ENCODE data around the gene TRIM9. TPM values are rescaled to one million over a fixed set of nuclear protein-coding genes. Genes with fewer than 3 reads are reported as not detected.

Gene TRIM9
- total and polyA plus RNA-seq, 9 of the 15 experiments (the other 6 are each of a cell fraction or from before 2014, with no cell fraction given): 0.03 to 0.15 (median 0.04) TPM; not detected in 4

DNA sequence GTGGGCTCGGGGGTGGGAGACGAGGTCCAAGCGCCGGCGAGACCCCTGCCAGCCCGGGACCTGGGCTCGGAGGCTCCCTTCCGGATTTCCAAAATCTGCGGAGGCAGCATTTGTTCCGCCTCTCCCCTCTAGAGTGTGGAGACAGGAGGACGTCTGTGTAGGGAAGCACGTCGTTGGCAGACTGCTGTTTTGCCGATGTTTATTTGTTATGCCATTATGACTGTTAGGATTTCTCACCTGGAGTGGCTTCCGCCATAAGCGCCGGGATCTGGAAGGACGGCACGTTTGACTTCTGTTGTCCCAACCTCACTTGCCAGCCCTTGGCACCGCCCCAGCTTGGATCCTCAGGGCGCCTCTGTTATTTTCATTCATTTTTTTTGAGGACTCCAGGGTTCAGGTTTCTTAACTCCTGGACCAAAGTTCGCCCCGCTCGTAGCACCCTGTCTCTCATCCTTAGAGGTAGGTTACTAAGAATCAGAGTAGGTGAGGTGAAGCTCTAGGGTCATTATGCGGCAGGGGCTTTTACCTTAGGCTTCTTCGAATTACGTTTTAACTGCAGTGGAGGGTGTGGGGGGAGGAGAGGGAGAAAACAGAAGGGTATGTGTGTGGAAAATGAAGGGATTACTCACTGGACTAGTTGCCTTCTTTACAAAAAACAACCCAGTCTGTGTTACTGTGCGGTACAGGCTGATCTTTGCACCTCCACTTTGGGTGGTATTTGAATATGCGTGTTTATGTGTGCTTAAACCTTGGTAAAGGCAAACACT lies 150.1 kb downstream of the TRIM9 start (continued):
- TF ChIP-seq C11orf30 (IDR thresholded peaks at IDR 0.05; ENCODE audit: low read depth) (peak; percentile 75), MAFG (tag; conservative IDR thresholded peaks at IDR 0.05) (peak; percentile 39; the same call in 1 of the 2 replicates), MAFK (IDR thresholded peaks at IDR 0.05; ENCODE audit: low read length) (0 out of 2 replicates have a peak, but pooled peaks have one; percentile 14), FOS (IDR thresholded peaks at IDR 0.05; ENCODE audit: extremely low read depth, insufficient read length) (no peak), ZNF384 (IDR thresholded peaks at IDR 0.05; ENCODE audit: low read depth, low read length) (no peak), IRF2 (CRISPR knock-in tag; IDR thresholded peaks at IDR 0.05) (no peak), PRPF4 (IDR thresholded peaks at IDR 0.05; ENCODE audit: insufficient read depth, low read depth, low read length, poor library complexity, severe bottlenecking) (no peak), ZNF146 (CRISPR knock-in tag; IDR thresholded peaks at IDR 0.05; ENCODE audit: unreplicated experiment) (no peak), ATF1 (CRISPR knock-in tag; IDR thresholded peaks at IDR 0.05) (no peak), ATF1 (tag; IDR thresholded peaks at IDR 0.05) (0 out of 2 replicates have a peak, but pooled peaks have one; percentile 15), MED1 (CRISPR knock-in tag; IDR thresholded peaks at IDR 0.05; ENCODE audit: borderline replicate concordance) (no peak), CBX2 (IDR thresholded peaks at IDR 0.05; ENCODE audit: insufficient read depth, low read length, poor library complexity, severe bottlenecking) (no peak), ZNF316 (IDR thresholded peaks at IDR 0.05) (peak; percentile 71), SRSF7 (optimal IDR thresholded peaks at IDR 0.05; ENCODE audit: low read depth, low read length) (no peak), ZNF134 (CRISPR knock-in tag; conservative IDR thresholded peaks at IDR 0.05) (no peak), SMAD3 (CRISPR knock-in tag; conservative IDR thresholded peaks at IDR 0.05) (no peak), HDAC1 (IDR thresholded peaks at IDR 0.05) (no peak), DACH1 (IDR thresholded peaks at IDR 0.05; ENCODE audit: partially characterized antibody) (no peak), COPS2 (conservative IDR thresholded peaks at IDR 0.05) (no peak), RBM34 (IDR thresholded peaks at IDR 0.05; ENCODE audit: borderline replicate concordance, insufficient read depth, low read length) (no peak)
- TF ChIP-seq, protein P1, sequence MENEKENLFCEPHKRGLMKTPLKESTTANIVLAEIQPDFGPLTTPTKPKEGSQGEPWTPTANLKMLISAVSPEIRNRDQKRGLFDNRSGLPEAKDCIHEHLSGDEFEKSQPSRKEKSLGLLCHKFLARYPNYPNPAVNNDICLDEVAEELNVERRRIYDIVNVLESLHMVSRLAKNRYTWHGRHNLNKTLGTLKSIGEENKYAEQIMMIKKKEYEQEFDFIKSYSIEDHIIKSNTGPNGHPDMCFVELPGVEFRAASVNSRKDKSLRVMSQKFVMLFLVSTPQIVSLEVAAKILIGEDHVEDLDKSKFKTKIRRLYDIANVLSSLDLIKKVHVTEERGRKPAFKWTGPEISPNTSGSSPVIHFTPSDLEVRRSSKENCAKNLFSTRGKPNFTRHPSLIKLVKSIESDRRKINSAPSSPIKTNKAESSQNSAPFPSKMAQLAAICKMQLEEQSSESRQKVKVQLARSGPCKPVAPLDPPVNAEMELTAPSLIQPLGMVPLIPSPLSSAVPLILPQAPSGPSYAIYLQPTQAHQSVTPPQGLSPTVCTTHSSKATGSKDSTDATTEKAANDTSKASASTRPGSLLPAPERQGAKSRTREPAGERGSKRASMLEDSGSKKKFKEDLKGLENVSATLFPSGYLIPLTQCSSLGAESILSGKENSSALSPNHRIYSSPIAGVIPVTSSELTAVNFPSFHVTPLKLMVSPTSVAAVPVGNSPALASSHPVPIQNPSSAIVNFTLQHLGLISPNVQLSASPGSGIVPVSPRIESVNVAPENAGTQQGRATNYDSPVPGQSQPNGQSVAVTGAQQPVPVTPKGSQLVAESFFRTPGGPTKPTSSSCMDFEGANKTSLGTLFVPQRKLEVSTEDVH (IDR thresholded peaks at IDR 0.05; ENCODE audit: low read depth, partially characterized antibody): no peak
- TF ChIP-seq, protein P2, sequence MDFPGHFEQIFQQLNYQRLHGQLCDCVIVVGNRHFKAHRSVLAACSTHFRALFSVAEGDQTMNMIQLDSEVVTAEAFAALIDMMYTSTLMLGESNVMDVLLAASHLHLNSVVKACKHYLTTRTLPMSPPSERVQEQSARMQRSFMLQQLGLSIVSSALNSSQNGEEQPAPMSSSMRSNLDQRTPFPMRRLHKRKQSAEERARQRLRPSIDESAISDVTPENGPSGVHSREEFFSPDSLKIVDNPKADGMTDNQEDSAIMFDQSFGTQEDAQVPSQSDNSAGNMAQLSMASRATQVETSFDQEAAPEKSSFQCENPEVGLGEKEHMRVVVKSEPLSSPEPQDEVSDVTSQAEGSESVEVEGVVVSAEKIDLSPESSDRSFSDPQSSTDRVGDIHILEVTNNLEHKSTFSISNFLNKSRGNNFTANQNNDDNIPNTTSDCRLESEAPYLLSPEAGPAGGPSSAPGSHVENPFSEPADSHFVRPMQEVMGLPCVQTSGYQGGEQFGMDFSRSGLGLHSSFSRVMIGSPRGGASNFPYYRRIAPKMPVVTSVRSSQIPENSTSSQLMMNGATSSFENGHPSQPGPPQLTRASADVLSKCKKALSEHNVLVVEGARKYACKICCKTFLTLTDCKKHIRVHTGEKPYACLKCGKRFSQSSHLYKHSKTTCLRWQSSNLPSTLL (IDR thresholded peaks at IDR 0.05): no peak
- TF ChIP-seq, protein P3, sequence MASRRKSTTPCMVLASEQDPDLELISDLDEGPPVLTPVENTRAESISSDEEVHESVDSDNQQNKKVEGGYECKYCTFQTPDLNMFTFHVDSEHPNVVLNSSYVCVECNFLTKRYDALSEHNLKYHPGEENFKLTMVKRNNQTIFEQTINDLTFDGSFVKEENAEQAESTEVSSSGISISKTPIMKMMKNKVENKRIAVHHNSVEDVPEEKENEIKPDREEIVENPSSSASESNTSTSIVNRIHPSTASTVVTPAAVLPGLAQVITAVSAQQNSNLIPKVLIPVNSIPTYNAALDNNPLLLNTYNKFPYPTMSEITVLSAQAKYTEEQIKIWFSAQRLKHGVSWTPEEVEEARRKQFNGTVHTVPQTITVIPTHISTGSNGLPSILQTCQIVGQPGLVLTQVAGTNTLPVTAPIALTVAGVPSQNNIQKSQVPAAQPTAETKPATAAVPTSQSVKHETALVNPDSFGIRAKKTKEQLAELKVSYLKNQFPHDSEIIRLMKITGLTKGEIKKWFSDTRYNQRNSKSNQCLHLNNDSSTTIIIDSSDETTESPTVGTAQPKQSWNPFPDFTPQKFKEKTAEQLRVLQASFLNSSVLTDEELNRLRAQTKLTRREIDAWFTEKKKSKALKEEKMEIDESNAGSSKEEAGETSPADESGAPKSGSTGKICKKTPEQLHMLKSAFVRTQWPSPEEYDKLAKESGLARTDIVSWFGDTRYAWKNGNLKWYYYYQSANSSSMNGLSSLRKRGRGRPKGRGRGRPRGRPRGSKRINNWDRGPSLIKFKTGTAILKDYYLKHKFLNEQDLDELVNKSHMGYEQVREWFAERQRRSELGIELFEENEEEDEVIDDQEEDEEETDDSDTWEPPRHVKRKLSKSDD (conservative IDR thresholded peaks at IDR 0.05; ENCODE audit: low read length): no peak

Data from K562 (cell line).